B cell (primary cell): ENCODE results near the gene ZNF280C. TPM values are rescaled to one million over a fixed set of nuclear protein-coding genes. Genes with fewer than 3 reads are reported as not detected.

Experiments used
- ATAC-seq: fragments of 200-7000 bp; cut with Tn5 transposase; one replicate; pipeline ENCODE4 v1.10.0; 2021; ENCODE audit warnings: low read depth, mild to moderate bottlenecking, moderate number of reproducible peaks, moderate library complexity
- CTCF ChIA-PET: fragments of 350-600 bp; sonication (Branson Sonifier 250); formaldehyde crosslinking; loops from one replicate; lab custom pipeline; 2021; ENCODE audit warnings: antibody characterized with exemption, inconsistent platforms; lab: Charles Lee
- POLR2A ChIA-PET: fragments of 350-600 bp; sonication (Branson Sonifier 250); formaldehyde crosslinking; loops from one replicate; lab custom pipeline; 2021; ENCODE audit warnings: antibody characterized with exemption; lab: Charles Lee
- DNase-seq: peaks from one replicate; pipeline ENCODE4 v3.0.0; 2013
- H2AFZ ChIP-seq: 2 replicates; pipeline ENCODE4 v1.6.1; 2012; ENCODE audit warnings: mild to moderate bottlenecking, low read depth, low read length; ENCODE audit not compliant: insufficient read depth, poor library complexity, severe bottlenecking
- H3K27ac ChIP-seq, 2 donors: 1 replicate in 1 of 2; 2 replicates in 1 of 2; pipeline ENCODE4 v1.5.1; 2012 to 2013; ENCODE audit warnings: low read length in 2 of 2, mild to moderate bottlenecking in 2 of 2, moderate library complexity in 1 of 2
- H3K27me3 ChIP-seq, 4 experiments: fragments of 200-600 bp in 1 of 4; sonication (generic) in 1 of 4; replicated peaks in 1 of 4; 1 replicate in 2 of 4; 2 replicates in 2 of 4; pipeline versions ENCODE4 v1.6.1 to v1.7.0; 2013 to 2016; ENCODE audit warnings: low read length in 3 of 4, mild to moderate bottlenecking in 2 of 4, mixed read lengths in 1 of 4, moderate library complexity in 1 of 4; ENCODE audit not compliant: insufficient read depth in 4 of 4, control insufficient read depth in 3 of 4; ENCODE audit errors: control extremely low read depth in 1 of 4
- H3K36me3 ChIP-seq, 2 experiments: replicated peaks in 1 of 2; 1 replicate in 1 of 2; 2 replicates in 1 of 2; pipeline versions ENCODE4 v1.6.1 to v1.7.1; 2013; ENCODE audit warnings: low read length in 1 of 2; ENCODE audit not compliant: insufficient read depth in 2 of 2, control insufficient read depth in 1 of 2; ENCODE audit errors: control extremely low read depth in 1 of 2, extremely low read depth in 1 of 2
- H3K4me1 ChIP-seq, 2 donors: fragments of 200-600 bp in 1 of 2; sonication (generic) in 1 of 2; 1 replicate in 1 of 2; 2 replicates in 1 of 2; pipeline versions ENCODE4 v1.5.1 to v1.6.1; 2013 to 2017; ENCODE audit warnings: low read length in 2 of 2; ENCODE audit not compliant: control insufficient read depth in 2 of 2, insufficient read depth in 2 of 2
- H3K4me2 ChIP-seq: replicated peaks from 2 replicates; pipeline ENCODE3; 2012; ENCODE audit warnings: mild to moderate bottlenecking, low read depth, low read length; ENCODE audit not compliant: poor library complexity, severe bottlenecking
- H3K4me3 ChIP-seq, 5 experiments: fragments of 200-600 bp in 1 of 5; sonication (generic) in 1 of 5; 1 replicate in 3 of 5; 2 replicates in 2 of 5; pipeline versions ENCODE4 v1.5.1 to v1.7.0; 2011 to 2016; ENCODE audit warnings: low read length in 4 of 5, mild to moderate bottlenecking in 4 of 5, low read depth in 2 of 5, control low read depth in 1 of 5, moderate library complexity in 1 of 5; ENCODE audit not compliant: insufficient read depth in 1 of 5; ENCODE audit errors: control extremely low read depth in 1 of 5, extremely low read depth in 1 of 5
- H3K79me2 ChIP-seq: fragments of 200-600 bp; sonication (generic); one replicate; pipeline ENCODE4 v1.6.0; 2016; ENCODE audit warnings: low read length; ENCODE audit not compliant: control insufficient read depth, insufficient read depth
- H3K9ac ChIP-seq: fragments of 200-600 bp; sonication (generic); 2 replicates; pipeline ENCODE4 v1.6.1; 2017; ENCODE audit warnings: mild to moderate bottlenecking, low read length, moderate library complexity
- H3K9me3 ChIP-seq, 3 donors: one replicate each; pipeline versions ENCODE4 v1.6.1 to v1.7.1; 2013; ENCODE audit warnings: low read length in 2 of 3; ENCODE audit not compliant: control insufficient read depth in 2 of 3, insufficient read depth in 1 of 3; ENCODE audit errors: control extremely low read depth in 1 of 3
- H4K20me1 ChIP-seq: 2 replicates; pipeline ENCODE4 v1.6.0; 2012; ENCODE audit warnings: mild to moderate bottlenecking, low read length; ENCODE audit not compliant: insufficient read depth, control insufficient read depth, poor library complexity, severe bottlenecking
- H3K27ac Mint-ChIP-seq: one replicate; pipeline ENCODE4 v1.8.0; 2021; ENCODE audit warnings: mixed read lengths
- H3K27me3 Mint-ChIP-seq: one replicate; pipeline ENCODE4 v1.8.0; 2021; ENCODE audit warnings: mixed read lengths
- H3K4me1 Mint-ChIP-seq: one replicate; pipeline ENCODE4 v1.8.0; 2021; ENCODE audit warnings: mixed read lengths
- H3K4me3 Mint-ChIP-seq: one replicate; pipeline ENCODE4 v1.8.0; 2021; ENCODE audit warnings: mixed read lengths
- H3K9me3 Mint-ChIP-seq: one replicate; pipeline ENCODE4 v1.8.0; 2022; ENCODE audit warnings: mixed read lengths; ENCODE audit not compliant: insufficient read depth
- CTCF ChIP-seq: fragments of 200-600 bp; IDR thresholded peaks from one replicate; pipeline ENCODE4 v1.8.0; 2022; ENCODE audit warnings: antibody characterized with exemption, mild to moderate bottlenecking
- EZH2 ChIP-seq: IDR thresholded peaks from 2 replicates; pipeline ENCODE4 v1.6.1; 2012; ENCODE audit warnings: borderline replicate concordance, low read depth, mild to moderate bottlenecking, moderate library complexity, low read length; ENCODE audit not compliant: insufficient read depth, poor library complexity, severe bottlenecking
- WGBS: methylation state at CpG from one replicate; pipeline ENCODE4 v1.1.5; 2013; ENCODE audit warnings: missing lambda C conversion rate; ENCODE audit not compliant: insufficient coverage; 5-methylcytosine and 5-hydroxymethylcytosine counted together
- intact Hi-C: fragments of 100-400 bp; cut with micrococcal nuclease; formaldehyde crosslinking; loops from one replicate; pipeline ENCODE4 v1.10.0; 2022
- polyA plus RNA-seq: library from polyadenylated mRNA; depleted of rRNA; stranded (reverse); fragments of >200 nt; gene quantifications from 2 replicates; pipeline ENCODE4 v1.2.3, GENCODE V29; 2012
- total RNA-seq, 2 donors: library from RNA; stranded (reverse); fragments of 120-200 nt in 1 of 2; gene quantifications; 1 replicate in 1 of 2; 2 replicates in 1 of 2; pipeline versions ENCODE4 v1.2.3 to v1.2.4, GENCODE V29; 2013 to 2022

Gene ZNF280C
- total and polyA plus RNA-seq, 2 donors (not counting 1 experiment from before 2014, with no cell fraction given): 2.3 to 7.0 TPM

DNA sequence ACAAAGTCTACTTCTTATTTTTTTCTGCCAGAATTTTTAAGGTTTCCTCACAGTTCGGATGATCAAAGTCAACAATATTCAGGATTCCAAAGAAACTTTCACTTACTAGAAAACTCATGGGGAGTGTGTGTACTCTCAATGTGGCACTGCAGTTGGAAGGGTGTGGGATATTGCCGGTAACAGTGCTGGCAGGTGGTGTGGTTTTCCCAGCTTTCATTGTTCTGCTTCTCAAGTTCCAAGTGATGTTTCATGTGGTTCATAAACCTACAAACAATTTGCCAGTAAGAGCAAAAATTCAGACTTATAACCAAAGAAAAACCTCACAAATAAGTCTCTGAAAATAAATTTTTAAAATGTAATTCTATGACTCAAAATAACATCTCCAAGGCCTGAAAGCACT is 39.8 kb downstream of the ZNF280C start:
- Mint-ChIP-seq H3K27ac (no peak overlapping the region), H3K4me1 (no peaks in the 10 kb centered on the region), H3K4me3 (no peak overlapping the region), H3K9me3 (no peaks in the 10 kb centered on the region), H3K27me3 (no peaks in the 10 kb centered on the region)
- TF ChIP-seq CTCF: no peak
- TF ChIP-seq EZH2: no peak
- ATAC-seq: no peak
- H3K27me3 ChIP-seq: no peaks in the 10 kb centered on the region
- no peaks in the 10 kb centered on the region for H3K79me2 ChIP-seq
- no CpG with 5 or more reads among the region's 2 CpGs for WGBS
- H4K20me1 ChIP-seq: no peaks in the 10 kb centered on the region
- H3K4me3 ChIP-seq: no peak overlapping the region
- H3K9ac ChIP-seq: no peak overlapping the region
- ChIA-PET CTCF (no interaction called here), POLR2A (no interaction called here)
- peaks cover 0 to 11% of the 10 kb centered on the region in 2 experiments for H3K36me3 ChIP-seq
- H3K4me1 ChIP-seq: no peaks in the 10 kb centered on the region
- no peak overlapping the region for H3K4me2 ChIP-seq
- no peak overlapping the region for H2AFZ ChIP-seq
- DNase-seq: no peak
- no peaks in the 10 kb centered on the region for H3K9me3 ChIP-seq
- H3K27ac ChIP-seq: no peak overlapping the region
- intact Hi-C loops: no loop called here

DNA sequence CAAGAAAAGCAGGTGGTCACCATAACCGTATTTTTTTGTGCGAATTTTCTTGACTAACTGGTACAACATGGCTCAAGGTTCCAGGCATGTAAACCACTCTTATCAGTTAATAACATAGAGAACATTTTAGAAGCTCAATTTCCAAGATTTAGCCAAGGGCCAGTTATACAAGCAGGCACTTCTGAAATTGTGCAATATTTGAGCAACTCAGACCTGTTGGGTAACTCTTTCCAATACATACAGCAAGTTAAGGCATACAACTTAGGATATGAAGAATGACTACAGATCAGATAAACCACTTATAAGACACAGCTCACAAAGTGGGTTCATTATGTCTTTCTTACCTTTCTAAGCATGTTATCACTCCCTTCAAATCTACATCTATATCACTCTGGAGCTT is 43.9 kb downstream of the ZNF280C start:
- ChIA-PET CTCF (no interaction called here), POLR2A (no interaction called here)
- no peaks in the 10 kb centered on the region for H3K9me3 ChIP-seq
- no peak for TF ChIP-seq EZH2
- TF ChIP-seq CTCF: no peak
- Mint-ChIP-seq H3K9me3 (no peaks in the 10 kb centered on the region), H3K27me3 (no peaks in the 10 kb centered on the region), H3K4me1 (no peaks in the 10 kb centered on the region), H3K4me3 (no peak overlapping the region), H3K27ac (no peak overlapping the region)
- no peak overlapping the region for H3K9ac ChIP-seq
- no peak overlapping the region for H2AFZ ChIP-seq
- peaks cover 0 to 6% of the 10 kb centered on the region in 2 experiments for H3K36me3 ChIP-seq
- ATAC-seq (no peak), DNase-seq (no peak)
- no peaks in the 10 kb centered on the region for H3K4me1 ChIP-seq
- H3K79me2 ChIP-seq: no peaks in the 10 kb centered on the region
- H3K4me3 ChIP-seq: no peak overlapping the region
- no peaks in the 10 kb centered on the region for H4K20me1 ChIP-seq
- no CpG with 5 or more reads among the region's 2 CpGs for WGBS
- H3K27ac ChIP-seq: no peak overlapping the region
- H3K4me2 ChIP-seq: no peak overlapping the region
- no peaks in the 10 kb centered on the region for H3K27me3 ChIP-seq
- intact Hi-C loops: no loop called here
